Activated CD8-positive, alpha-beta T cell treated with anti-CD3 and anti-CD28 coated beads for 36 hours (primary cell): ENCODE measurements around the gene LCN6. TPM values are rescaled to one million over a fixed set of nuclear protein-coding genes. Genes with fewer than 3 reads are reported as not detected.
A peak's percentile ranks its signal among the peaks of the same experiment; 100 is the strongest.
"Not testable (repeated sequence)": the region's sequence is repeated elsewhere in the genome, so short reads cannot be mapped to it uniquely, and the experiment has no call there.

ENCODE experiments used
- ATAC-seq: fragments of 200-7000 bp; cut with Tn5 transposase; one replicate; pipeline ENCODE4 v1.10.0; 2021; ENCODE audit warnings: mild to moderate bottlenecking, moderate library complexity
- CTCF ChIA-PET: fragments of 350-600 bp; sonication (Branson Sonifier 250); formaldehyde crosslinking; loops from one replicate; lab custom pipeline; 2021; ENCODE audit warnings: antibody characterized with exemption; lab: Charles Lee
- POLR2A ChIA-PET: fragments of 350-600 bp; sonication (Branson Sonifier 250); formaldehyde crosslinking; loops from one replicate; lab custom pipeline; 2021; ENCODE audit warnings: antibody characterized with exemption; lab: Charles Lee
- DNase-seq: peaks from one replicate; pipeline ENCODE4 v3.0.0-alpha.2; 2020
- H3K27ac Mint-ChIP-seq: one replicate; pipeline ENCODE4 v1.8.0; 2021; ENCODE audit warnings: mild to moderate bottlenecking, mixed read lengths
- H3K27me3 Mint-ChIP-seq: one replicate; pipeline ENCODE4 v1.8.0; 2021; ENCODE audit warnings: mixed read lengths
- H3K36me3 Mint-ChIP-seq: one replicate; pipeline ENCODE4 v1.8.0; 2021; ENCODE audit warnings: low read depth, mixed read lengths
- H3K4me1 Mint-ChIP-seq: one replicate; pipeline ENCODE4 v1.8.0; 2021; ENCODE audit warnings: low read depth, mixed read lengths
- H3K4me3 Mint-ChIP-seq: one replicate; pipeline ENCODE4 v1.8.0; 2021; ENCODE audit warnings: mild to moderate bottlenecking, moderate library complexity, mixed read lengths
- H3K9me3 Mint-ChIP-seq: one replicate; pipeline ENCODE4 v1.8.0; 2021; ENCODE audit warnings: mixed read lengths
- intact Hi-C: fragments of 100-400 bp; cut with micrococcal nuclease; formaldehyde crosslinking; loops from one replicate; pipeline ENCODE4 v1.10.0; 2022
- total RNA-seq, 2 experiments: library from RNA; stranded (reverse); gene quantifications; one replicate each; pipeline ENCODE4 v1.2.3, GENCODE V29; 2021
- TF ChIP-seq, protein P1 (sequence below): fragments of 200-600 bp; IDR thresholded peaks from one replicate; pipeline ENCODE4 v1.8.0; 2022; ENCODE audit warnings: antibody characterized with exemption, mild to moderate bottlenecking

The LCN6 gene
- total RNA-seq, 2 experiments from 2014 or later, result not detected

DNA sequence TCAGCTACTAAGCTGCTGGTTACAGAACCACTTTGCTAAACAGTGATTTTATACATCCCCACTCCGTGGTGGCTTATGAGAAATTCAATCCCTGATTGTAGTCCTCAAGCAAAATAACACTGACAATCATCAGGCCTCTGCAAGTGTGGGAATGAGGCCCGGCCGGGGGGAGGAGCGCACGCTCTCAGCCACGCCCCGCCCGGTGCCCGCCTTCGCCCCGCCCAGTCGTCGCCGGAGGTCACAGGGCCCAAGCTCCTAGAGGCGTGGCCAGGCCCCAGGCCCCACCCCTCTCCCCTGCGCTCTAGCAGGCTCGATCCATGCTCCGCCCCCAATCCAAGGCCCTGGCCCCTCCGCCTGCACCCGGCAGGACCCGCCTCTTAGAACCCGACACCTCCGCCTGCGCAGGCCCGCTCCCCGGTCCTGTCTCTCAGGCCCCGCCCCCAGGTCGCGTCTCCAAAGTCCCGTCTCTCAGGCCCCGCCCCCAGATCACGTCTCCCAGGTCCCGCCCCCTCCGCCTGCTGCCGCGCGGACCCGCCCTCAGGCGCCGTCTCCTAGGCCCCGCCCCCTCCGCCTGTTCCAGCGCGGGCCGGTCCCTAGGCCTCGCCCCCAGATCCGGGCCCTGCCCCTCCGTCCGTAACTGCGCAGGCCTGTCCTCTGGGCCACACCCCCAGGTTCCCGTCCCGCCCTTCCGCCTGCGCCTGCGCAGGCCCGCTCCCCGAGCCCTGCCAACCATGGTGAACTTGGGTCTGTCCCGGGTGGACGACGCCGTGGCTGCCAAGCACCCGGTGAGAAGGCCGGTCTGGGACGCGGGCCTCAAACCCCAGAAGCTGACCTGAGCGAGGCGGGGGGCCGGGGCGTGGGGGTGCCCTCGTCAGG, 42.6 kb upstream of the LCN6 start, which contains the start of gene TMEM141:
Gene TMEM141 (plus strand): TSS at position 705 of the 876 bp plus-strand sequence. CDS start 27 bp downstream, at position 732.
- Mint-ChIP-seq H3K27ac (peak within 1 kb of the TSS; percentile 86), H3K4me3 (peak within 1 kb of the TSS; percentile 82), H3K36me3 (peaks cover 2% of the 10 kb centered on the region), H3K27me3 (peaks cover 10% of the 10 kb centered on the region), H3K4me1 (peaks cover 29% of the 10 kb centered on the region), H3K9me3 (no peaks in the 10 kb centered on the region)
- CTCF ChIA-PET, result interaction anchor here (0.6 to 3.3 kb wide), 6 partner anchors 51 to 446 kb away, joined by 3 to 12 read pairs (median 3); partner anchors contain the start of gene AJM1
- ATAC-seq (peak; percentile 91), DNase-seq (peak; percentile 100)
- POLR2A ChIA-PET, result interaction anchor here (0.6 to 0.7 kb wide), 2 partner anchors 236 to 244 kb away, joined by 3 read pairs; no protein-coding TSS in a partner anchor
- intact Hi-C loops, result no loop called here
- TF ChIP-seq, protein P1, sequence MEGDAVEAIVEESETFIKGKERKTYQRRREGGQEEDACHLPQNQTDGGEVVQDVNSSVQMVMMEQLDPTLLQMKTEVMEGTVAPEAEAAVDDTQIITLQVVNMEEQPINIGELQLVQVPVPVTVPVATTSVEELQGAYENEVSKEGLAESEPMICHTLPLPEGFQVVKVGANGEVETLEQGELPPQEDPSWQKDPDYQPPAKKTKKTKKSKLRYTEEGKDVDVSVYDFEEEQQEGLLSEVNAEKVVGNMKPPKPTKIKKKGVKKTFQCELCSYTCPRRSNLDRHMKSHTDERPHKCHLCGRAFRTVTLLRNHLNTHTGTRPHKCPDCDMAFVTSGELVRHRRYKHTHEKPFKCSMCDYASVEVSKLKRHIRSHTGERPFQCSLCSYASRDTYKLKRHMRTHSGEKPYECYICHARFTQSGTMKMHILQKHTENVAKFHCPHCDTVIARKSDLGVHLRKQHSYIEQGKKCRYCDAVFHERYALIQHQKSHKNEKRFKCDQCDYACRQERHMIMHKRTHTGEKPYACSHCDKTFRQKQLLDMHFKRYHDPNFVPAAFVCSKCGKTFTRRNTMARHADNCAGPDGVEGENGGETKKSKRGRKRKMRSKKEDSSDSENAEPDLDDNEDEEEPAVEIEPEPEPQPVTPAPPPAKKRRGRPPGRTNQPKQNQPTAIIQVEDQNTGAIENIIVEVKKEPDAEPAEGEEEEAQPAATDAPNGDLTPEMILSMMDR, result no peak

DNA sequence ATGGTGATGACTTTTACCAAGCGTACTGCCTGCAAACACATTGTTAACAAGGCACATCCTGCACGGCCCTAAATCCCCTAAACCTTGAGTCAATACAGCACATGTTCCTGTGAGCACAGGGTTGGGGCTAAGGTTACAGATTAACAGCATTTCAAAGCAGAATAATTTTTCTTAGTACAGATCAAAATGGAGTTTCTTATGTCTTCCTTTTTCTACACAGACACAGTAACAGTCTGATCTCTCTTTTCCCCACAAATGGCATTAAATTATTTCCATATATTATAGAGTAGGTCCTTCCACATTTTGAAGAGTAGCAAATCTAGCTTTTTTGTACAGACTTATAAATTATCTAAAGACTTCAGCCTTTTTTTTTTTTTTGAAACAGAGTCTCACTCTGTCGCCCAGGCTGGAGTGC, 41.2 kb upstream of the LCN6 start:
- H3K27ac Mint-ChIP-seq, result no peak overlapping the region
- peaks cover 10% of the 10 kb centered on the region for H3K27me3 Mint-ChIP-seq
- ChIA-PET POLR2A (no interaction called here), CTCF (interaction anchor here (1.3 to 3.3 kb wide), 2 partner anchors 53 to 275 kb away, joined by 3 to 12 read pairs; partner anchors contain the start of gene AJM1)
- ATAC-seq (no peak), DNase-seq (no peak)
- peaks cover 2% of the 10 kb centered on the region for H3K36me3 Mint-ChIP-seq
- TF ChIP-seq, protein P1, result no peak
- intact Hi-C loops, result loop anchor here (5.0 kb wide), 2 partner anchors 53 to 248 kb away; partner anchors contain the start of gene AJM1
- no peaks in the 10 kb centered on the region for H3K9me3 Mint-ChIP-seq
- H3K4me1 Mint-ChIP-seq, result peaks cover 26% of the 10 kb centered on the region
- H3K4me3 Mint-ChIP-seq, result no peak overlapping the region

DNA sequence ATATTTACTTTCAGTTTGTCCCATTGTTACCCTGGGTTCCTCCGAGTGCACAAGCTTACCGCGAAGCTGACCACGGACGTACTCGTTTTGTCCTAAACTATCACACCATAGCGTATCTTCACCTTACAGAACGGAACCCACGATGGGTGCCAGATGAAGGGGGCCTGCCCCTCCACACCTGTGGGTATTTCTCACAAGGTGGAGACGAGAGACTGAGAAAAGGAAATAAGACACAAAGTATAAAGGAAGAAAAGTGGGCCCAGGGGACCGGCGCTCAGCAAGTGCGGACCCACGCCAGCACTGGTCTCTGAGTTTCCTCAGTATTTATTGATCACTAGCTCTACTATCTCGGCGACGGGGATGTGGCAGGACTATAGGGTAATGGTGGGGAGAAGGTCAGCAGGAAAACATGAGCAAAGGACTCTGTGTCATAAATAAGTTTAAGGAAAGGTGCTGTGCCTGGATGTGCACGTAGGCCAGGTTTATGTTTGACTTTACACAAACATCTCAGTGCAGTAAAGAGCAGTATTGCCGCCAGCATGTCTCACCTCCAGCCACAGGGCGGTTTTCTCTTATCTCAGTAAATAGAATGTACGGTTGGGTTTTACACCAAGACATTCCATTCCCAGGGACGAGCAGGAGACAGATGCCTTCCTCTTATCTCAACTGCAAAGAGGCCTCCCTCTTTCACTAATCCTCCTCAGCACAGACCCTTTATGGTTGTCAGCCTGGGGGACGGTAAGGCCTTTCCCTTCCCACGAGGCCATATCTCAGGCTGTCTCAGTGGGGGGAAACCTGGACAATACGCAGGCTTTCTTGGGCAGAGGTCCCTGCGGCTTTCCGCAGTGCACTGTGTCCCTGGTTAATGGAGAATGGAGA, 40.6 kb upstream of the LCN6 start:
- CTCF ChIA-PET, result interaction anchor here (0.7 to 3.2 kb wide), 13 partner anchors 11 to 311 kb away, joined by 3 to 28 read pairs (median 4); partner anchors contain the start of gene AJM1
- not testable (repeated sequence) for H3K9me3 Mint-ChIP-seq, H3K36me3 Mint-ChIP-seq, ATAC-seq, H3K27ac Mint-ChIP-seq, DNase-seq, H3K4me3 Mint-ChIP-seq
- intact Hi-C loops, result loop anchor here (5.0 kb wide), 2 partner anchors 53 to 248 kb away; partner anchors contain the start of gene AJM1
- Mint-ChIP-seq H3K4me1 (peaks cover 29% of the 10 kb centered on the region), H3K27me3 (peaks cover 10% of the 10 kb centered on the region)
- POLR2A ChIA-PET, result interaction anchor here (1.2 kb wide), 1 partner anchor 61 kb away, joined by 3 read pairs; no protein-coding TSS in a partner anchor

DNA sequence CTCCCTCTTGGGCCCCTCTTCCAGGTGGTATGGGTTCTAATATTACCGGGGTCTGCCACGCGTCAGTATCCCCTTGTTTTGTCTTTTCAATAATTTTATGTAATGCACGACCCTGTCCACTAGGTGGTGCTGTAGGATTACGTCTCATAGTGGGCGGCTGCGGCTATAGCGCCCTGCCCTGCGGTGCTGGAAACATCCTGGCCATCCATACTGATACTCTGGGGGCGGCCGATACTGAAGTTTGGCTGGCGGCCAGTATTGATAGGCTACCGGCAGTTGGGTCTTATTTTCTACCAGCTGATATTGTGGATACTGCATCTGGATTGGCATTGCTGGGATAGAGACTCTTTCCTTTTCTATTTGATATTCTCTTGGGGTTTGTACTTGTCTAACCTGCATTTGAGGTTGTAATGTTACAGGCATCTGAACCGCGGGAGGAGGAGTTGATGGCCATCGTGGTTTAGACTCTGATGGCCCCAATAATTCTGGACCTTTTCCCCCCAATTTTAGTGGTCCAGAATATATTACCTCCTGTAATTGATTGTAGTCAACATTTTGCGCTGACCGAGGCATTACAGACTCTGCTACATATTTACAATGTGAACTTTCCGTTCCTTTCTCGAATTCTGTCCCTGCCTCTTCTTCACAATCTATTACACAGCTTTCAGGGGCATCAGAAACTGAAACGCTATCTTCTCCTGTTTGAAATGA, 39.5 kb upstream of the LCN6 start:
- ChIA-PET POLR2A (interaction anchor here (1.2 to 1.3 kb wide), 2 partner anchors 51 to 60 kb away, joined by 3 read pairs; no protein-coding TSS in a partner anchor), CTCF (interaction anchor here (0.8 to 3.2 kb wide), 16 partner anchors 10 to 312 kb away, joined by 3 to 28 read pairs (median 4); partner anchors contain the start of genes AJM1 and RABL6)
- H3K27ac Mint-ChIP-seq, result no peak overlapping the region
- DNase-seq, result peak; percentile 86
- H3K4me1 Mint-ChIP-seq, result peaks cover 26% of the 10 kb centered on the region
- ATAC-seq, result no peak
- no peak overlapping the region for H3K4me3 Mint-ChIP-seq
- H3K9me3 Mint-ChIP-seq, result no peaks in the 10 kb centered on the region
- intact Hi-C loops, result loop anchor here (5.0 kb wide), 2 partner anchors 54 to 249 kb away; partner anchors contain the start of gene AJM1
- H3K36me3 Mint-ChIP-seq, result peaks cover 1% of the 10 kb centered on the region
- H3K27me3 Mint-ChIP-seq, result peaks cover 10% of the 10 kb centered on the region
- TF ChIP-seq, protein P1, result peak; percentile 91

DNA sequence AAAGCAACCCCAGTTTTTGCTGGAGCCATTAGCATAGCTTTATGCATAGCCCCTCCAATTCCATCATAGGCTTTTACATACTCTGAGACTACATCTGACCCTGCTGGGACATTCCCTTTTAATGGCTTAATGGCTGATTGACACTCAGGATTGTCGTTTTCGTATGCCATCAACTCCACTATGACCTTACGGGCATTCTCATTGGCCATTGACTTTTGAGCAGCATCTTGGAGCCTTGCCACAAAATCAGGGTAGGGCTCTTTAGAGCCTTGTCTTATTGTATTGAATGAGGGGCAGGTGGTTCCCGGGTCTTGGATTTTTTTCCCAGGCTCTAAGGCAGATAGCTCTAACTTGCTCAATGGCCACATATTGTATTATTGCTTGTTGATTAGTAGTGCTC, 38.7 kb upstream of the LCN6 start:
- ATAC-seq, DNase-seq, H3K27ac Mint-ChIP-seq, H3K9me3 Mint-ChIP-seq, H3K36me3 Mint-ChIP-seq, H3K4me3 Mint-ChIP-seq: not testable (repeated sequence)
- ChIA-PET POLR2A (interaction anchor here (0.8 to 1.3 kb wide), 2 partner anchors 27 to 51 kb away, joined by 3 read pairs; no protein-coding TSS in a partner anchor), CTCF (interaction anchor here (0.7 to 3.2 kb wide), 11 partner anchors 9 to 281 kb away, joined by 3 to 28 read pairs (median 4); partner anchors contain the start of gene RABL6)
- peaks cover 10% of the 10 kb centered on the region for H3K27me3 Mint-ChIP-seq
- intact Hi-C loops, result loop anchor here (5.0 kb wide), 2 partner anchors 55 to 250 kb away; partner anchors contain the start of gene AJM1
- H3K4me1 Mint-ChIP-seq, result peaks cover 22% of the 10 kb centered on the region
